ENCODE results near the gene NUP205.

NUP205 gene

DNA sequence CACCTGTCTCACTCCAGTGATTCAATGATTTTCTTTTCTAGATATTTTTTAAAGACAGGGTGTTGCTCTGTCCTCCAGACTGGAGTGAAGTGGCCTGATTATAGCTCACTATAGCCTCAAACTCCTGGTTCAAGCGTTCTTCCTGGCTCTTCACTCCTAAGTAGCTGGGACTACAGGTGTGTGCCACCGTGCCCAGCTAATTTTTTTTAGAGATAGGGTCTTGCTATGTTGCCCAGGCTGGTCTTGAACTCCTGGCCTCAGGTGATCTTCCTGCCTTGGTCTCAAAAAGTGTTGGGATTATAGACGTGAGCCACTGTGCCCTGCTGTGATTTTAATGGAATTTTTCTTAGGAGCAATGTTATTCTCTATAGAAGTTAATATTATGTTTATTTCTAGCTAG is 14.1 kb downstream of the NUP205 start:
- H3K4me3 ChIP-seq (ENCODE audit: low read depth, low read length), result no peak overlapping the region
- CTCF ChIA-PET, result interaction anchor here (0.9 to 2.4 kb wide), 5 partner anchors 14 to 401 kb away, joined by 4 to 11 read pairs (median 5); partner anchors contain the start of gene CYREN

DNA sequence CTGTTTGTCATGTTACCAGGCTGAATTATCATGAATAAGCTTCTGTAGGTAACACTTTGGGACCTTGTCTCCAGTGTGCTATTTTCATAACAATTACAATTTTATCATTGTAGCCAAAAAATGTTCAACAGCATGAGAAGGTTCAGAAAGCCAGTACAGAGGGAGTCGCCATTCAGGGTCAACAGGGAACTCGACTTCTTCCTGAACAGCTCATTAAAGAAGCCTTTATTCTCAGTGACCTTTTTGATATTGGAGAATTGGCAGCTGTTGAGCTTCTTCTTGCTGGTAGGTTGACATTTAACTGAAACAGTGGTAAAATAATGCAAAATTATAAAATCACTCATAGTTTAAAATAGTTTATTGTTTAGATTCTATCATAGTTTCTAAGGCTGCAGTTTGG is 15.8 kb downstream of the NUP205 start:
- CTCF ChIA-PET, result interaction anchor here (0.9 to 2.4 kb wide), 7 partner anchors 9 to 403 kb away, joined by 3 to 11 read pairs (median 4); partner anchors contain the start of gene CYREN
- TF ChIP-seq, protein P1, sequence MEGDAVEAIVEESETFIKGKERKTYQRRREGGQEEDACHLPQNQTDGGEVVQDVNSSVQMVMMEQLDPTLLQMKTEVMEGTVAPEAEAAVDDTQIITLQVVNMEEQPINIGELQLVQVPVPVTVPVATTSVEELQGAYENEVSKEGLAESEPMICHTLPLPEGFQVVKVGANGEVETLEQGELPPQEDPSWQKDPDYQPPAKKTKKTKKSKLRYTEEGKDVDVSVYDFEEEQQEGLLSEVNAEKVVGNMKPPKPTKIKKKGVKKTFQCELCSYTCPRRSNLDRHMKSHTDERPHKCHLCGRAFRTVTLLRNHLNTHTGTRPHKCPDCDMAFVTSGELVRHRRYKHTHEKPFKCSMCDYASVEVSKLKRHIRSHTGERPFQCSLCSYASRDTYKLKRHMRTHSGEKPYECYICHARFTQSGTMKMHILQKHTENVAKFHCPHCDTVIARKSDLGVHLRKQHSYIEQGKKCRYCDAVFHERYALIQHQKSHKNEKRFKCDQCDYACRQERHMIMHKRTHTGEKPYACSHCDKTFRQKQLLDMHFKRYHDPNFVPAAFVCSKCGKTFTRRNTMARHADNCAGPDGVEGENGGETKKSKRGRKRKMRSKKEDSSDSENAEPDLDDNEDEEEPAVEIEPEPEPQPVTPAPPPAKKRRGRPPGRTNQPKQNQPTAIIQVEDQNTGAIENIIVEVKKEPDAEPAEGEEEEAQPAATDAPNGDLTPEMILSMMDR (IDR thresholded peaks at IDR 0.05; ENCODE audit: insufficient read depth, low read length, missing control alignments), result no peak
- no peak for DNase-seq (ENCODE audit: low read depth, low spot score)
- POLR2A ChIA-PET, result no interaction called here
- H3K4me3 ChIP-seq (ENCODE audit: low read depth, low read length), result no peak overlapping the region

More for the DNA sequence above, 14.1 kb downstream of the NUP205 start:
- TF ChIP-seq, protein P1 (IDR thresholded peaks at IDR 0.05; ENCODE audit: insufficient read depth, low read length, missing control alignments), result no peak
- POLR2A ChIA-PET, result no interaction called here
- DNase-seq (ENCODE audit: low read depth, low spot score), result no peak

DNA sequence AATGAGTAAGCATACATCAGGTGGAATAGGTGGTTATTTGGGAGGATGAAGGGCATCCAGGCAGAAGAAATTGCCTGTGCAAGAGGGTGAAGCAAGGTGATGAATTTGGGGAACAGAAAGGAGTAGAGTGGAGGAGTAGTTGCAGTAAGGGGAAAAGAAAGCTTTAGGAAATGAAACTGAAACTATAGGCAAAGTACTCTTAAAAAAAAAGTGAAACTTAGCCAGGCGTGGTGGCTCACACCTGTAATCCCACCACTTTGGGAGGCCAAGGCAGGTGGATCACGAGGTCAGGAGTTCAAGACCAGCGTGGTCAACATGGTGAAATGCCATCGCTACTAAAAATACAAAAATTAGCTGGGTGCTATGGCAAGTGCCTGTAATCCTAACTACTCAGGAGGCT is 17.6 kb downstream of the NUP205 start:
- no peak overlapping the region for H3K4me3 ChIP-seq (ENCODE audit: low read depth, low read length)
- POLR2A ChIA-PET, result no interaction called here
- TF ChIP-seq, protein P1 (IDR thresholded peaks at IDR 0.05; ENCODE audit: insufficient read depth, low read length, missing control alignments), result no peak
- DNase-seq (ENCODE audit: low read depth, low spot score), result no peak
- CTCF ChIA-PET, result no interaction called here

DNA sequence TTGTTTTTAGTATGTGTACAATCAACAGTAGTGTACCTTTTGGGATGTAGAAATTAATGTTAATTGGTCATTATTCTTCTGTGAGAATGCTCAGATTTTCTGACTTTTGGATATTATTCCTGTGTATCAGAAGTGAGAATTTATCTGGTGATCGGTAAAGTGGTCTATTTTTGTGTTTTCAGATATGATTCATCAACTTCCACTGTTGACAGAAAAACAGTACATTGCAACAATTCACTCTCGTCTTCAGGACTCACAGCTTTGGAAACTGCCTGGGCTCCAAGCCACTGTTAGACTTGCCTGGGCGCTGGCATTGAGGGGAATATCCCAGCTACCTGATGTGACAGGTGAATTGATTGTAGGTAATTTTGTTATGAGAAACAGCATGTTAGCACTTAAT is 20.9 kb downstream of the NUP205 start:
- no peak for DNase-seq (ENCODE audit: low read depth, low spot score)
- ChIA-PET POLR2A (no interaction called here), CTCF (interaction anchor here (1.5 kb wide), 2 partner anchors 9 to 298 kb away, joined by 3 to 5 read pairs; no protein-coding TSS in a partner anchor)
- TF ChIP-seq, protein P1 (IDR thresholded peaks at IDR 0.05; ENCODE audit: insufficient read depth, low read length, missing control alignments), result no peak
- H3K4me3 ChIP-seq (ENCODE audit: low read depth, low read length), result no peak overlapping the region

DNA sequence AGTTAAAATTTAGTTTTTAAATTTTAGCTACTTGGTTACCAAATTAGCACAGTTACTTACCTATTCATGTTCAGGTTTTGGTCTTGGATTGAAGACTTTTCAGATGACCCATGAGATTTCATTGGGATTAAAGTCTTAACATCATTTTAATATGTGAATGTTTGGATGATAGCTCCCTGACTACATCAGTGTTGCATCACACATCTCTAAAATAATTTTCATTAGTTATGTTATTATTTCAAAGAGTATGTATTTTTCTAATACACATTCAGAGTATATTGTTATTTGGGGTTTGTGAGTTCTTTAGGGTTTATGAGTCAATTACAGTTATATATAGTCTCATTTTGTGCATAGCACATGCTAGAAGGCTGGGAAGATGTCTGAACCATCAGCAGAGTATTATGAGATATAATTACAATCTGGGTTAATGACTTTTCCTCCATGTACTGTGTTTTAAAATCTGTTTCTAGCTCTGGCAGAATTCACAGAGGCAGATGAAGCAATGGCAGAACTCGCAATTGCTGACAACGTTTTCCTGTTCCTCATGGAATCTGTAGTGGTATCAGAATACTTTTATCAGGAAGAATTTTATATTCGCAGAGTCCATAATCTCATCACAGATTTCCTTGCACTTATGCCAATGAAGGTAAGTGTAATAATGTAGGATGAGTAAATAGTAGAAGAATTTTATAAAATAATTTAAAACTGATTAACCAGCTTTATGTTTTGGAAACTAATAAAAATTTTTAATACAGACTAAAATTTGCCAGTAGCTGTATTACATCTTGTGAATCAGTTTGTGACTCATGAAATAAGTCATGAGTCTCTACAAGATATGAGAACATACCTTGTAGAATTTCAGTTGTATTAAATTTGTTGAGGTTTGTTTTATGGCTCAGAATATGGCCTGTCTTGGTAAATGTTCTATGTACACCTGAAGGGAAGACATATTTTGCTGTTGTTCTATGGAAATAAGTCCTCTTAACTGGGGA is 26.9 kb downstream of the NUP205 start:
- no peak for DNase-seq (ENCODE audit: low read depth, low spot score)
- H3K4me3 ChIP-seq (ENCODE audit: low read depth, low read length), result no peak overlapping the region
- TF ChIP-seq, protein P1 (IDR thresholded peaks at IDR 0.05; ENCODE audit: insufficient read depth, low read length, missing control alignments), result no peak
- CTCF ChIA-PET, result interaction anchor here (0.7 to 2.2 kb wide), 4 partner anchors 11 to 304 kb away, joined by 3 to 5 read pairs (median 4); partner anchors contain the start of gene NUP205
- POLR2A ChIA-PET, result no interaction called here
